MM.1S (cell line): ENCODE results near the gene YWHAQ.

ENCODE experiments used
- EZH2 ChIP-seq: fragments of 300-600 bp; sonication (generic); optimal IDR thresholded peaks from 2 replicates; pipeline ENCODE3; 2017; ENCODE audit warnings: low read depth, mild to moderate bottlenecking, antibody characterized with exemption, low read length, mixed read lengths
- EZH2phosphoT487 ChIP-seq: fragments of 300-600 bp; sonication (generic); IDR thresholded peaks from 2 replicates; pipeline ENCODE4 v1.6.1; 2018; ENCODE audit warnings: antibody characterized with exemption, low read length
- TF ChIP-seq, protein P1 (sequence below): fragments of 300-600 bp; sonication (generic); IDR thresholded peaks from 2 replicates; pipeline ENCODE4 v1.5.1; 2016; ENCODE audit warnings: antibody characterized with exemption, low read length, mixed read lengths

- TF ChIP-seq EZH2 (no peak), EZH2phosphoT487 (no peak)
- TF ChIP-seq, protein P1, sequence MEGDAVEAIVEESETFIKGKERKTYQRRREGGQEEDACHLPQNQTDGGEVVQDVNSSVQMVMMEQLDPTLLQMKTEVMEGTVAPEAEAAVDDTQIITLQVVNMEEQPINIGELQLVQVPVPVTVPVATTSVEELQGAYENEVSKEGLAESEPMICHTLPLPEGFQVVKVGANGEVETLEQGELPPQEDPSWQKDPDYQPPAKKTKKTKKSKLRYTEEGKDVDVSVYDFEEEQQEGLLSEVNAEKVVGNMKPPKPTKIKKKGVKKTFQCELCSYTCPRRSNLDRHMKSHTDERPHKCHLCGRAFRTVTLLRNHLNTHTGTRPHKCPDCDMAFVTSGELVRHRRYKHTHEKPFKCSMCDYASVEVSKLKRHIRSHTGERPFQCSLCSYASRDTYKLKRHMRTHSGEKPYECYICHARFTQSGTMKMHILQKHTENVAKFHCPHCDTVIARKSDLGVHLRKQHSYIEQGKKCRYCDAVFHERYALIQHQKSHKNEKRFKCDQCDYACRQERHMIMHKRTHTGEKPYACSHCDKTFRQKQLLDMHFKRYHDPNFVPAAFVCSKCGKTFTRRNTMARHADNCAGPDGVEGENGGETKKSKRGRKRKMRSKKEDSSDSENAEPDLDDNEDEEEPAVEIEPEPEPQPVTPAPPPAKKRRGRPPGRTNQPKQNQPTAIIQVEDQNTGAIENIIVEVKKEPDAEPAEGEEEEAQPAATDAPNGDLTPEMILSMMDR, result no peak
Measured at GRCh38 chr2:9593925-9594324, 36.9 kb downstream of the YWHAQ start.
